ENCODE results near the gene TINCR. TPM values are rescaled to one million over a fixed set of nuclear protein-coding genes. Genes with fewer than 3 reads are reported as not detected.

Gene TINCR
- total RNA-seq, 3 donors from 2014 or later (not counting 1 experiment from before 2014, with no cell fraction given), result 1.6 to 2.2 (median 1.7) TPM

DNA sequence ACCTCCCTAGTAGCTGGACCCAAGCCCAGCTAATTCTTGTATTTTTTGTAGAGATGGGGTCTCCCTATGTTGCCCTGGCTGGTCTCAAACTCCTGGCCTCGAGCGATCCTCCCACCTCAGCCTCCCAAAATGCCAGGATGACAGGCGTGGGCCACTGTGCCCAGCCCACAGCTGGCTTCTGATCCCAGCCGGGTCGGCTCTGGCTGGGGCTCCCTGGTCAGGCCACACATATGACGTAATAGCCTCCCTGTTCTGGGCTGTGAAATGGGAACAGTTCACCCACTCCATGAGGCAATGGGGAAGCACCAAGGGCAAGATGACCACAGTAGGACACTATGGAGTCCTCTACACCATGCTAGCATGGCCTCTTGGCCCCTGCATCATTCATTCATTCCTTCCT, 41.1 kb downstream of the TINCR start:
- Mint-ChIP-seq H3K4me1 (no peaks in the 10 kb centered on the region), H3K27ac (no peak overlapping the region), H3K27me3 (ENCODE audit: low read depth in 2 of 2) (peaks cover 0 to 13% of the 10 kb centered on the region in 2 donors), H3K9me3 (peaks cover 0 to 4% of the 10 kb centered on the region in 2 donors), H3K36me3 (no peaks in the 10 kb centered on the region), H3K4me3 (no peak overlapping the region)
- 86% methylated on average over 6 of the region's 6 CpGs for WGBS (ENCODE audit: insufficient coverage)
- H3K27ac ChIP-seq (ENCODE audit: low read length), result no peak overlapping the region
- no peaks in the 10 kb centered on the region for H3K36me3 ChIP-seq (ENCODE audit: control insufficient read depth, insufficient read depth, low read length)
- no peaks in the 10 kb centered on the region for H3K27me3 ChIP-seq (ENCODE audit: control insufficient read depth, insufficient read depth, low read length)
- H3K4me1 ChIP-seq (ENCODE audit: control insufficient read depth, insufficient read depth, low read length), result no peaks in the 10 kb centered on the region
- TF ChIP-seq, protein P1, sequence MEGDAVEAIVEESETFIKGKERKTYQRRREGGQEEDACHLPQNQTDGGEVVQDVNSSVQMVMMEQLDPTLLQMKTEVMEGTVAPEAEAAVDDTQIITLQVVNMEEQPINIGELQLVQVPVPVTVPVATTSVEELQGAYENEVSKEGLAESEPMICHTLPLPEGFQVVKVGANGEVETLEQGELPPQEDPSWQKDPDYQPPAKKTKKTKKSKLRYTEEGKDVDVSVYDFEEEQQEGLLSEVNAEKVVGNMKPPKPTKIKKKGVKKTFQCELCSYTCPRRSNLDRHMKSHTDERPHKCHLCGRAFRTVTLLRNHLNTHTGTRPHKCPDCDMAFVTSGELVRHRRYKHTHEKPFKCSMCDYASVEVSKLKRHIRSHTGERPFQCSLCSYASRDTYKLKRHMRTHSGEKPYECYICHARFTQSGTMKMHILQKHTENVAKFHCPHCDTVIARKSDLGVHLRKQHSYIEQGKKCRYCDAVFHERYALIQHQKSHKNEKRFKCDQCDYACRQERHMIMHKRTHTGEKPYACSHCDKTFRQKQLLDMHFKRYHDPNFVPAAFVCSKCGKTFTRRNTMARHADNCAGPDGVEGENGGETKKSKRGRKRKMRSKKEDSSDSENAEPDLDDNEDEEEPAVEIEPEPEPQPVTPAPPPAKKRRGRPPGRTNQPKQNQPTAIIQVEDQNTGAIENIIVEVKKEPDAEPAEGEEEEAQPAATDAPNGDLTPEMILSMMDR (IDR thresholded peaks at IDR 0.05), result no peak
- intact Hi-C loops (cut with micrococcal nuclease), result no loop called here
- no peaks in the 10 kb centered on the region for H3K9me3 ChIP-seq (ENCODE audit: control insufficient read depth, insufficient read depth, low read length)
- no peak overlapping the region for H3K4me3 ChIP-seq (ENCODE audit: low read length)
- ATAC-seq, result no peak
- no peak for DNase-seq

DNA sequence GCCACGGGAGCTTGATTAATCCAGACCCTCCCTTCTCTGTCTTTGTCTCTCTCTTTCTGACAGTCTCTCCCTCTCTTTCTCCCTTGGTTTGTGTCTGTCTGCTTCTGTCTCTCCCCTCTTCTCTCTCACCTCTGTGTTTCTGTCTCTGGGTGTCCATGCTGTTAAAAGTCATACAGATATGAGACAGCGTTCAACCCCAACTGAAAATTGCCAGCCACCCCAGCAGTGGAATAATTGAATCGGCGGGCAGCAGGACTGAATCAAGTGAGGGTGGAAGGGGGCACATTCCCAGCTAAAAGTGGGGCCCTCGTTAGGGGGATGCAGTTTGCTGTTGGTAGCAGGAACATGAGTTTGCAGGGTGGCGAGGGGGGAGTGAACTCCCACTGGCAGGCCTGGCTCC, 43.7 kb downstream of the TINCR start:
- H3K36me3 ChIP-seq (ENCODE audit: control insufficient read depth, insufficient read depth, low read length), result no peaks in the 10 kb centered on the region
- no peaks in the 10 kb centered on the region for H3K9me3 ChIP-seq (ENCODE audit: control insufficient read depth, insufficient read depth, low read length)
- no peak for DNase-seq
- 68% methylated on average over 6 of the region's 6 CpGs for WGBS (ENCODE audit: insufficient coverage)
- H3K4me3 ChIP-seq (ENCODE audit: low read length), result no peak overlapping the region
- ATAC-seq, result no peak
- no peaks in the 10 kb centered on the region for H3K27me3 ChIP-seq (ENCODE audit: control insufficient read depth, insufficient read depth, low read length)
- intact Hi-C loops (cut with micrococcal nuclease), result no loop called here
- Mint-ChIP-seq H3K36me3 (no peaks in the 10 kb centered on the region), H3K4me3 (no peak overlapping the region), H3K9me3 (peaks cover 0 to 4% of the 10 kb centered on the region in 2 donors), H3K4me1 (no peaks in the 10 kb centered on the region), H3K27me3 (ENCODE audit: low read depth in 2 of 2) (peaks cover 0 to 17% of the 10 kb centered on the region in 2 donors), H3K27ac (no peak overlapping the region)
- no peak overlapping the region for H3K27ac ChIP-seq (ENCODE audit: low read length)
- TF ChIP-seq, protein P1 (IDR thresholded peaks at IDR 0.05), result no peak
- H3K4me1 ChIP-seq (ENCODE audit: control insufficient read depth, insufficient read depth, low read length), result no peaks in the 10 kb centered on the region

DNA sequence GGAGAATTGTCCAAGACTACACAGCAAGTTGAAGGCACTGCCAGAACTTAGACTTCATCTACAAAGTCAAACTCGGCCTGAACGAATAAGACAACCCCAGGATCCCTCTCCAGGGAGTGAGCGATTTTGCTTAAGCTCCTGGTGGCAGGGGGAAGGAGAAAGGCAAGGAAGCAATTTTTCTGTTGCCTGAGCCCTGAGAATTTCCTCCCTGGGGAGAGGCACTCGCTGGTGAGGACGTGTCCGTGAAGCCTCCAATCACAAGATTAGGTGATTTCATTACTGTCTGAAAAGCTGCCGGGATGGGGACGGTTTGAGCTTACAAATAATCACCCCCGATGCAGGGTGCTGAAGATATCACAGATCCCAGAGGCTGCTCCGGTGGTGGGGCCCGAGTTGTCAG, 45.6 kb downstream of the TINCR start:
- H3K4me3 Mint-ChIP-seq, result no peak overlapping the region
- peaks cover 0 to 4% of the 10 kb centered on the region in 2 donors for H3K9me3 Mint-ChIP-seq
- H3K4me3 ChIP-seq (ENCODE audit: low read length), result no peak overlapping the region
- no peaks in the 10 kb centered on the region for H3K27me3 ChIP-seq (ENCODE audit: control insufficient read depth, insufficient read depth, low read length)
- peaks cover 0 to 17% of the 10 kb centered on the region in 2 donors for H3K27me3 Mint-ChIP-seq (ENCODE audit: low read depth in 2 of 2)
- no peaks in the 10 kb centered on the region for H3K36me3 ChIP-seq (ENCODE audit: control insufficient read depth, insufficient read depth, low read length)
- intact Hi-C loops (cut with micrococcal nuclease), result no loop called here
- no peak overlapping the region for H3K27ac Mint-ChIP-seq
- no peaks in the 10 kb centered on the region for H3K36me3 Mint-ChIP-seq
- H3K4me1 Mint-ChIP-seq, result no peaks in the 10 kb centered on the region
- DNase-seq (no peak), ATAC-seq (no peak)
- TF ChIP-seq, protein P1 (IDR thresholded peaks at IDR 0.05), result no peak
- H3K27ac ChIP-seq (ENCODE audit: low read length), result no peak overlapping the region
- H3K9me3 ChIP-seq (ENCODE audit: control insufficient read depth, insufficient read depth, low read length), result no peaks in the 10 kb centered on the region
- WGBS (ENCODE audit: insufficient coverage), result 66% methylated on average over 11 of the region's 11 CpGs
- no peaks in the 10 kb centered on the region for H3K4me1 ChIP-seq (ENCODE audit: control insufficient read depth, insufficient read depth, low read length)

DNA sequence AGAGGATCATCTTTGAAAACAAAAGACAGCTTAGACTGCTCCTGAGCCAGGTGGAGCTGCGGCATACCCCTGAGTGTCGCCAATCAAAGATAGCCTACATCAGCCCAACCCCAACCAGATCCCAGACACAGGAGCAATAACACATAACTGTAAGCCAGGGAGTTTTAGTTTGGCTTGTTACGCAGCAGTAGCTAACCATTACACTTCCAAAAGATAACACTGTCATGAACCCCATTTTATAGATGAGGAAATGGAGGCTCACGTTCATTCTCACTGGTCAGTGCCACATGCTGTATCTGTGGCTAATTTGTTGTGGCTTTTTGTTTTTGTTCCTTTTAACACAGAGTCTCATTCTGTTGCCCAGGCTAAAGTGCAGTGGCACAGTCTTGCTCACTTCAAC, 47.3 kb downstream of the TINCR start:
- no peaks in the 10 kb centered on the region for H3K27me3 ChIP-seq (ENCODE audit: control insufficient read depth, insufficient read depth, low read length)
- peaks cover 0 to 17% of the 10 kb centered on the region in 2 donors for H3K27me3 Mint-ChIP-seq (ENCODE audit: low read depth in 2 of 2)
- H3K27ac ChIP-seq (ENCODE audit: low read length), result no peak overlapping the region
- TF ChIP-seq, protein P1 (IDR thresholded peaks at IDR 0.05), result no peak
- H3K36me3 ChIP-seq (ENCODE audit: control insufficient read depth, insufficient read depth, low read length), result no peaks in the 10 kb centered on the region
- peaks cover 13% of the 10 kb centered on the region for H3K9me3 ChIP-seq (ENCODE audit: control insufficient read depth, insufficient read depth, low read length)
- no peaks in the 10 kb centered on the region for H3K4me1 ChIP-seq (ENCODE audit: control insufficient read depth, insufficient read depth, low read length)
- H3K4me1 Mint-ChIP-seq, result no peaks in the 10 kb centered on the region
- no peak overlapping the region for H3K4me3 ChIP-seq (ENCODE audit: low read length)
- no peak overlapping the region for H3K4me3 Mint-ChIP-seq
- intact Hi-C loops (cut with micrococcal nuclease), result no loop called here
- ATAC-seq (no peak), DNase-seq (no peak)
- no peaks in the 10 kb centered on the region for H3K36me3 Mint-ChIP-seq
- H3K27ac Mint-ChIP-seq, result no peak overlapping the region
- H3K9me3 Mint-ChIP-seq, result peaks cover 6% of the 10 kb centered on the region in 2 donors
- WGBS (ENCODE audit: insufficient coverage), result 97% methylated on average over 2 of the region's 4 CpGs
